Endothelial cell (in vitro differentiated cells): ENCODE results near the gene OTOG. TPM values are rescaled to one million over a fixed set of nuclear protein-coding genes. Genes with fewer than 3 reads are reported as not detected.

ENCODE experiments used
- DNase-seq: peaks from one replicate; pipeline ENCODE4 v3.0.0; 2021; ENCODE audit warnings: low spot score
- H3K27ac Mint-ChIP-seq: one replicate; pipeline ENCODE4 v1.8.0; 2021; ENCODE audit warnings: mixed read lengths, inconsistent platforms; ENCODE audit not compliant: unreplicated experiment
- H3K27me3 Mint-ChIP-seq: one replicate; pipeline ENCODE4 v1.8.0; 2021; ENCODE audit warnings: mild to moderate bottlenecking, moderate library complexity, mixed read lengths, inconsistent platforms; ENCODE audit not compliant: unreplicated experiment
- H3K36me3 Mint-ChIP-seq: one replicate; pipeline ENCODE4 v1.8.0; 2021; ENCODE audit warnings: mild to moderate bottlenecking, low read depth, mixed read lengths, inconsistent platforms; ENCODE audit not compliant: unreplicated experiment
- H3K4me1 Mint-ChIP-seq: one replicate; pipeline ENCODE4 v1.8.0; 2021; ENCODE audit warnings: mild to moderate bottlenecking, mixed read lengths, inconsistent platforms; ENCODE audit not compliant: unreplicated experiment
- H3K4me3 Mint-ChIP-seq: one replicate; pipeline ENCODE4 v1.8.0; 2021; ENCODE audit warnings: mild to moderate bottlenecking, mixed read lengths, inconsistent platforms; ENCODE audit not compliant: unreplicated experiment
- H3K9me3 Mint-ChIP-seq: one replicate; pipeline ENCODE4 v1.8.0; 2021; ENCODE audit warnings: mixed read lengths, inconsistent platforms; ENCODE audit not compliant: unreplicated experiment
- total RNA-seq: library from RNA; stranded (reverse); fragmentation: NEBNext Ultra II Directional; extraction: Animal tissue kit (Norgen Biotek cat#: 25700); gene quantifications from one replicate; pipeline ENCODE4 v1.2.1, GENCODE V29; 2021; ENCODE audit not compliant: unreplicated experiment
- TF ChIP-seq, protein P1 (sequence below): fragments of 200-600 bp; sonication (generic); IDR thresholded peaks from one replicate; pipeline ENCODE4 v1.5.0; 2021; ENCODE audit warnings: antibody characterized with exemption; ENCODE audit not compliant: unreplicated experiment

The OTOG gene
- total RNA-seq, 1 donor from 2014 or later: 0.13 TPM

GRCh38 chr11:17558916-17559315 lies 11.9 kb downstream of the OTOG start:
- Mint-ChIP-seq H3K27ac (no peak overlapping the region), H3K27me3 (peaks cover 2% of the 10 kb centered on the region)
- no peak for DNase-seq

GRCh38 chr11:17559341-17560087 lies 12.5 kb downstream of the OTOG start:
- DNase-seq: no peak
- H3K36me3 Mint-ChIP-seq: no peaks in the 10 kb centered on the region
- H3K4me1 Mint-ChIP-seq: no peaks in the 10 kb centered on the region

More at GRCh38 chr11:17558916-17559315, 11.9 kb downstream of the OTOG start:
- Mint-ChIP-seq H3K4me1 (no peaks in the 10 kb centered on the region), H3K4me3 (no peak overlapping the region), H3K36me3 (no peaks in the 10 kb centered on the region), H3K9me3 (no peaks in the 10 kb centered on the region)
- TF ChIP-seq, protein P1, sequence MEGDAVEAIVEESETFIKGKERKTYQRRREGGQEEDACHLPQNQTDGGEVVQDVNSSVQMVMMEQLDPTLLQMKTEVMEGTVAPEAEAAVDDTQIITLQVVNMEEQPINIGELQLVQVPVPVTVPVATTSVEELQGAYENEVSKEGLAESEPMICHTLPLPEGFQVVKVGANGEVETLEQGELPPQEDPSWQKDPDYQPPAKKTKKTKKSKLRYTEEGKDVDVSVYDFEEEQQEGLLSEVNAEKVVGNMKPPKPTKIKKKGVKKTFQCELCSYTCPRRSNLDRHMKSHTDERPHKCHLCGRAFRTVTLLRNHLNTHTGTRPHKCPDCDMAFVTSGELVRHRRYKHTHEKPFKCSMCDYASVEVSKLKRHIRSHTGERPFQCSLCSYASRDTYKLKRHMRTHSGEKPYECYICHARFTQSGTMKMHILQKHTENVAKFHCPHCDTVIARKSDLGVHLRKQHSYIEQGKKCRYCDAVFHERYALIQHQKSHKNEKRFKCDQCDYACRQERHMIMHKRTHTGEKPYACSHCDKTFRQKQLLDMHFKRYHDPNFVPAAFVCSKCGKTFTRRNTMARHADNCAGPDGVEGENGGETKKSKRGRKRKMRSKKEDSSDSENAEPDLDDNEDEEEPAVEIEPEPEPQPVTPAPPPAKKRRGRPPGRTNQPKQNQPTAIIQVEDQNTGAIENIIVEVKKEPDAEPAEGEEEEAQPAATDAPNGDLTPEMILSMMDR: no peak

DNA sequence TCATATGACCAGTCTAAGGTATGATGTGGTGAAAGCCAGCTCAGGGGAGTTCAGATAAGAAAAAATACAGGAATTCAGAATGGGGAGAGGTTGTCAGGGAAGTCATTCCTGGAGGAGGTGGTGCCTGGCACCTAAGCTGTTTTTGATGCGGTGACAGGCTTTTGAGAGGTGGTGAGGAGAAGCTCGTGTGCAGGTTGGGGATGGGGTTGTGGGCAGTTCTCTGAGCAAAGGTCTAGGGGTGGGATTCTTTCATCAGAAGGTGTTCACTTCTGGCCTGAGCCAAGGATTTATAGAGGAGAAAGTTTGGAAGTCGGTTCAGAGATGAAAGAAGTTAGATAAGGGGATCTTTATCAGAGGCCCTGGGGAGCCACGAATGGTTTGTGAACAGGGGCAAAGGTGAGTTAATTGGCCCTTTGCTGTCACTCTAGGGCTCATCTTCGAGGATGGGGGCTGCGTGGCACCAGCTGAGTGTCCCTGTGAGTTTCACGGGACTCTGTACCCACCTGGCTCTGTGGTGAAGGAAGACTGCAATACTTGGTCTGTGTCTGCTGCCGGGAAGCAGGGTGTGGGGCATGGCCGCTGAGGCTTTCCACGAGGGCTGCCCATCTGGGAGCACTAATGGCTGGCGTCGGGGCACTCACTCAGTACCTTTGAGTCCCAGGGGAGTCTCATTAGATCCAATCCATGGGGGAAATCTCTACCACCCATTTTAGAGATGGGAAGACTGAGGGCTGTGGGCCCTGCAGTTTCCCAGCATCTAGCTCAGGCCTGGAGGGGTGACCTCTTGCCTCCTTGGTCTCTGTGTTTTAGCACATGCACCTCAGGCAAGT lies 13.4 kb downstream of the OTOG start:
- H3K4me1 Mint-ChIP-seq: no peaks in the 10 kb centered on the region
- no peaks in the 10 kb centered on the region for H3K9me3 Mint-ChIP-seq
- TF ChIP-seq, protein P1: no peak
- no peaks in the 10 kb centered on the region for H3K27me3 Mint-ChIP-seq
- peak overlapping the region; percentile 27 for H3K4me3 Mint-ChIP-seq
- H3K36me3 Mint-ChIP-seq: no peaks in the 10 kb centered on the region
- no peak overlapping the region for H3K27ac Mint-ChIP-seq
- DNase-seq: no peak

More at GRCh38 chr11:17559341-17560087, 12.5 kb downstream of the OTOG start:
- Mint-ChIP-seq H3K27ac (no peak overlapping the region), H3K4me3 (no peak overlapping the region), H3K9me3 (no peaks in the 10 kb centered on the region), H3K27me3 (peaks cover 2% of the 10 kb centered on the region)
- TF ChIP-seq, protein P1: no peak

GRCh38 chr11:17561111-17561415 lies 14.0 kb downstream of the OTOG start:
- Mint-ChIP-seq H3K27ac (no peak overlapping the region), H3K4me3 (no peak overlapping the region), H3K9me3 (no peaks in the 10 kb centered on the region), H3K4me1 (no peaks in the 10 kb centered on the region), H3K27me3 (no peaks in the 10 kb centered on the region), H3K36me3 (no peaks in the 10 kb centered on the region)
- TF ChIP-seq, protein P1: no peak
- DNase-seq: no peak

DNA sequence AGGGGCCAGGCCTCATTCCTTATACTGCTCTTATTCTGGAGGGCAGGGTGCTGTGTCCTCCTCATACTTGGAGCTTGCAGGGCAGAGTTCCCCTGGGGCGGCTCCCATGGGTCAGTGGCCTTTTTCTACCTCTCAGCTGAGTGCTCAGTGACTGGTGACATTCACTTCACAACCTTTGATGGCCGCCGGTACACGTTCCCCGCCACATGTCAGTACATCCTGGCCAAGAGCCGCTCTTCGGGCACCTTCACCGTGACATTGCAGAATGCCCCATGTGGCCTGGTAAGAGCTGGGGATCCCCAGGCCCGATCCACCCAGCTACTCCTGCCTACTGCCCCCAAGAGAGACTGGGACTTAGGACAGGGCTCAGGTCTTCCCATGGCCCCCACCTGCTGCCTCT lies 14.5 kb downstream of the OTOG start:
- Mint-ChIP-seq H3K36me3 (no peaks in the 10 kb centered on the region), H3K9me3 (no peaks in the 10 kb centered on the region), H3K27me3 (no peaks in the 10 kb centered on the region), H3K4me3 (no peak overlapping the region), H3K4me1 (no peaks in the 10 kb centered on the region), H3K27ac (no peak overlapping the region)
- TF ChIP-seq, protein P1: no peak
- no peak for DNase-seq
